Measurements from ENCODE around the gene ZMIZ1. TPM values are rescaled to one million over a fixed set of nuclear protein-coding genes. Genes with fewer than 3 reads are reported as not detected.

ZMIZ1 gene
- polyA plus RNA-seq, 1 donor from 2014 or later = 26.8 TPM

DNA sequence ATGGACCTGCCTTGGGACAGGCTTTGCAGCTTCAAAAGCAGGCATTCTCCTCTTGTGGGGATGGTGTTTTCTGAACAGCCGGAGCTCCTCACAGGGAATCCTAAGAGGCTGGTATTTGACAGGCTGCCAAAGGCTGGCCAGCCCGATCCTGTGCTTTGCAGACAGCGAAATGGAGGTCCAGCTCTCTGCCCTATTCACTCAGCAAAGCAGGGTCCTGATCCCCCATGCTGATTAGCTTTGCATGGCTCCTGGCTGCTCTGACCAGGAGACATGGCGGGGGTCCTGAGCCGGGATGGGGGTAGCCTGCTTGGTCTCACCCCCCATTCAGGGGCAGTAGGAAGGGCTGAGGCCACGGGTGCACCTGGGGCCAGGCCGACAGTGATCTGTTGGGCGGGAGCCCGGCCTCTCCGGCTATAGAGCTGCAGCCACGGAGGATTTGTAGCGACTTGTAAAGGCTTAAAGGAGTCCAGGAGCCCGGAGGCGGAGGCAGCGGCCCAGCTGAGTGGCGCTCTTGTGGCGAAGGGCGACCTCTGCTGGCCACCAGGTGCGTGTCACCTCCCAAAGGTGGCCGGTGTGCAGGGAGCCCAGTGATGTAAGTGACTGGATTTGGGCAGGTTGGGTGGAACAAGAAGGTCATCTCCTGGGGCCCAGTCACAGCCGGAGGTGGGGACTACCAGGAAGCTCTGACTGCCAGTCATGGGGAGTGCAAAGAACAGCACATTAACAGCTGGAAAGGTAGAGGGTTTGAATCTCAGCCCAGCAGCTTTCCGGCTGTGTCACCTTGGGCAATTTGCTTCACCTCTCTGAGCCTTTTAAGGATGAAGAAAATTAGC lies 126.5 kb downstream of the ZMIZ1 start:
- Histone ChIP-seq H3K4me3 (ENCODE audit: low read length) (peak overlapping the region; percentile 41), H3K9me3 (ENCODE audit: low read length) (no peaks in the 10 kb centered on the region), H2AFZ (ENCODE audit: low read depth, low read length) (no peak overlapping the region), H3K9me2 (ENCODE audit: insufficient read depth, low read length) (no peaks in the 10 kb centered on the region), H3K27ac (ENCODE audit: low read length) (peak overlapping the region; percentile 48), H3K27me3 (ENCODE audit: insufficient read depth, low read depth, low read length) (no peaks in the 10 kb centered on the region), H4K20me1 (ENCODE audit: insufficient read depth) (no peaks in the 10 kb centered on the region), H3F3A (ENCODE audit: insufficient read depth, low read length, poor library complexity, severe bottlenecking) (no peaks in the 10 kb centered on the region), H3K9ac (ENCODE audit: low read length) (peak overlapping the region; percentile 55), H3K79me2 (replicated peaks; ENCODE audit: insufficient read depth, low read length) (peaks cover 17% of the 10 kb centered on the region), H3K4me2 (ENCODE audit: low read length) (no peak overlapping the region), H3K36me3 (ENCODE audit: insufficient read depth, low read length) (no peaks in the 10 kb centered on the region)
- TF ChIP-seq SMC3 (conservative IDR thresholded peaks at IDR 0.05; ENCODE audit: poor library complexity) = peak; percentile 97
- peak; percentile 33 for TF ChIP-seq MXI1 (conservative IDR thresholded peaks at IDR 0.05; ENCODE audit: poor library complexity, severe bottlenecking)
- TF ChIP-seq EP300 (conservative IDR thresholded peaks at IDR 0.05; ENCODE audit: poor library complexity, severe bottlenecking) = peak; percentile 35
- TF ChIP-seq RAD21 (conservative IDR thresholded peaks at IDR 0.05) = peak; percentile 98
- TF ChIP-seq, protein P1, sequence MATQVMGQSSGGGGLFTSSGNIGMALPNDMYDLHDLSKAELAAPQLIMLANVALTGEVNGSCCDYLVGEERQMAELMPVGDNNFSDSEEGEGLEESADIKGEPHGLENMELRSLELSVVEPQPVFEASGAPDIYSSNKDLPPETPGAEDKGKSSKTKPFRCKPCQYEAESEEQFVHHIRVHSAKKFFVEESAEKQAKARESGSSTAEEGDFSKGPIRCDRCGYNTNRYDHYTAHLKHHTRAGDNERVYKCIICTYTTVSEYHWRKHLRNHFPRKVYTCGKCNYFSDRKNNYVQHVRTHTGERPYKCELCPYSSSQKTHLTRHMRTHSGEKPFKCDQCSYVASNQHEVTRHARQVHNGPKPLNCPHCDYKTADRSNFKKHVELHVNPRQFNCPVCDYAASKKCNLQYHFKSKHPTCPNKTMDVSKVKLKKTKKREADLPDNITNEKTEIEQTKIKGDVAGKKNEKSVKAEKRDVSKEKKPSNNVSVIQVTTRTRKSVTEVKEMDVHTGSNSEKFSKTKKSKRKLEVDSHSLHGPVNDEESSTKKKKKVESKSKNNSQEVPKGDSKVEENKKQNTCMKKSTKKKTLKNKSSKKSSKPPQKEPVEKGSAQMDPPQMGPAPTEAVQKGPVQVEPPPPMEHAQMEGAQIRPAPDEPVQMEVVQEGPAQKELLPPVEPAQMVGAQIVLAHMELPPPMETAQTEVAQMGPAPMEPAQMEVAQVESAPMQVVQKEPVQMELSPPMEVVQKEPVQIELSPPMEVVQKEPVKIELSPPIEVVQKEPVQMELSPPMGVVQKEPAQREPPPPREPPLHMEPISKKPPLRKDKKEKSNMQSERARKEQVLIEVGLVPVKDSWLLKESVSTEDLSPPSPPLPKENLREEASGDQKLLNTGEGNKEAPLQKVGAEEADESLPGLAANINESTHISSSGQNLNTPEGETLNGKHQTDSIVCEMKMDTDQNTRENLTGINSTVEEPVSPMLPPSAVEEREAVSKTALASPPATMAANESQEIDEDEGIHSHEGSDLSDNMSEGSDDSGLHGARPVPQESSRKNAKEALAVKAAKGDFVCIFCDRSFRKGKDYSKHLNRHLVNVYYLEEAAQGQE (IDR thresholded peaks at IDR 0.05; ENCODE audit: borderline replicate concordance) = no peak
- TF ChIP-seq, protein P2, sequence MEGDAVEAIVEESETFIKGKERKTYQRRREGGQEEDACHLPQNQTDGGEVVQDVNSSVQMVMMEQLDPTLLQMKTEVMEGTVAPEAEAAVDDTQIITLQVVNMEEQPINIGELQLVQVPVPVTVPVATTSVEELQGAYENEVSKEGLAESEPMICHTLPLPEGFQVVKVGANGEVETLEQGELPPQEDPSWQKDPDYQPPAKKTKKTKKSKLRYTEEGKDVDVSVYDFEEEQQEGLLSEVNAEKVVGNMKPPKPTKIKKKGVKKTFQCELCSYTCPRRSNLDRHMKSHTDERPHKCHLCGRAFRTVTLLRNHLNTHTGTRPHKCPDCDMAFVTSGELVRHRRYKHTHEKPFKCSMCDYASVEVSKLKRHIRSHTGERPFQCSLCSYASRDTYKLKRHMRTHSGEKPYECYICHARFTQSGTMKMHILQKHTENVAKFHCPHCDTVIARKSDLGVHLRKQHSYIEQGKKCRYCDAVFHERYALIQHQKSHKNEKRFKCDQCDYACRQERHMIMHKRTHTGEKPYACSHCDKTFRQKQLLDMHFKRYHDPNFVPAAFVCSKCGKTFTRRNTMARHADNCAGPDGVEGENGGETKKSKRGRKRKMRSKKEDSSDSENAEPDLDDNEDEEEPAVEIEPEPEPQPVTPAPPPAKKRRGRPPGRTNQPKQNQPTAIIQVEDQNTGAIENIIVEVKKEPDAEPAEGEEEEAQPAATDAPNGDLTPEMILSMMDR (IDR thresholded peaks at IDR 0.05; ENCODE audit: poor library complexity, severe bottlenecking) = peak; percentile 96
- TF ChIP-seq EZH2 (IDR thresholded peaks at IDR 0.05; ENCODE audit: borderline replicate concordance, insufficient read depth, low read length, poor library complexity, severe bottlenecking) = no peak
- no peak for TF ChIP-seq TAF1 (IDR thresholded peaks at IDR 0.05; ENCODE audit: low read depth)
- TF ChIP-seq POLR2AphosphoS5 (IDR thresholded peaks at IDR 0.05) = no peak

DNA sequence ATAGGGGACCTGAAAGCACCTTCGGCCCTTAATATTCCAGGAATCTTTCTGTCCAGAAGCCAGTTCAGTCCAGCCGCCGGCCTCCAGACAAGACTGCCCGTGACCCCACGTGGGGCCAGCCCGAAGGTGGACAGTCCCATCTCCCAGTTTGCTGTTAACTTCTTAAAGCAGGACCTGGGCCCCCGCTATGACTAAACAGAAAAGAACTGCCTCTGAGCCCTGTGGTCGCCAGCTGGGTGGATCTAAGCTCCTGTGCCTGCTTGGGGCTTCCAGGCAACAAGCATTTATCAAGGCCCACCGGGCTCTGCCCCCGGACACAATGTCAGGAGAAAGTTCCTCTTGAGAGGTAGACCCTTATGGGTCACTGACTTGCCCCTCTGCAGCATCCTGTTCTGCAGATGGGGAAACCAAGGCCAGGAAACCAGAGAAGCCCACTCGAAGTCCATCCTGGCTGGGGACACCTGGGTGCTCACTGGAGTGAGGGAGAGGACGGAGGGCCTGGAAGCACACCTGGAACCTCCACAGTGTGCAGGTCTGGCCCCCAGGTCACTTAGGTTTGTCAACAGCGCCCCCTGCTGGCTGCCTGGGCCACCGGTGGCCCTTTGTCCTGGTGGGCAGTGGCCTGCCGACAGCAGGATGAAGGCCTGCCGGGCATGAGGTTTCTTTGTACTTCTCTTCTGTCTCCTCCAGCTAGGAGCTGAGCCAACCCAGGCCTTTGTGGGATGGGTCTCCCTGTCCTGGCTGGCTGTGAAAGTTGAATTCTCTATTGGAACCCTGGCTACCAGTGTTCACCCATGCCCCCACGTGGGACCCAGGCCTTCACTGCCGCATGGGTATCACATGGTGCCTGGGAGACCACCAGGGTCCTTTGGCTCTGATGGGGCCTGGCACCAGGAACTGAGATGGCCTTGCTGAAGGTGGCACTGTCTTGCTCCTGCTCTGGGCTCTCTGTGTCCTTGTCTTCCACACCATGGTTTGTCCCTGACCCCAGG lies 128.0 kb downstream of the ZMIZ1 start:
- no peaks in the 10 kb centered on the region for H3K27me3 ChIP-seq (ENCODE audit: insufficient read depth, low read depth, low read length)
- H3K9ac ChIP-seq (ENCODE audit: low read length) = peak overlapping the region; percentile 10
- no peak overlapping the region for H3K4me2 ChIP-seq (ENCODE audit: low read length)

More for the DNA sequence above, 128.0 kb downstream of the ZMIZ1 start:
- Histone ChIP-seq H3K79me2 (replicated peaks; ENCODE audit: insufficient read depth, low read length) (peaks cover 9% of the 10 kb centered on the region), H3F3A (ENCODE audit: insufficient read depth, low read length, poor library complexity, severe bottlenecking) (no peaks in the 10 kb centered on the region), H3K27ac (ENCODE audit: low read length) (no peak overlapping the region), H4K20me1 (ENCODE audit: insufficient read depth) (no peaks in the 10 kb centered on the region), H3K9me2 (ENCODE audit: insufficient read depth, low read length) (no peaks in the 10 kb centered on the region), H3K9me3 (ENCODE audit: low read length) (no peaks in the 10 kb centered on the region), H3K36me3 (ENCODE audit: insufficient read depth, low read length) (no peaks in the 10 kb centered on the region), H3K4me3 (ENCODE audit: low read length) (no peak overlapping the region), H2AFZ (ENCODE audit: low read depth, low read length) (no peak overlapping the region)
- TF ChIP-seq MXI1 (conservative IDR thresholded peaks at IDR 0.05; ENCODE audit: poor library complexity, severe bottlenecking) = no peak
- TF ChIP-seq, protein P2 (IDR thresholded peaks at IDR 0.05; ENCODE audit: poor library complexity, severe bottlenecking) = peak; percentile 77
- peak; percentile 77 for TF ChIP-seq RAD21 (conservative IDR thresholded peaks at IDR 0.05)
- peak; percentile 80 for TF ChIP-seq SMC3 (conservative IDR thresholded peaks at IDR 0.05; ENCODE audit: poor library complexity)
